Stomach (tissue), 9 donors: ENCODE measurements around the gene SCRT2. TPM values are rescaled to one million over a fixed set of nuclear protein-coding genes. Genes with fewer than 3 reads are reported as not detected.

Source experiments
- DNase-seq, 2 donors: peaks; one replicate each; pipeline versions ENCODE4 v3.0.0 to v3.0.0-alpha.2; 2013 to 2019
- H3K27ac ChIP-seq, 5 donors: fragments of 200-600 bp in 4 of 5; sonication (generic) in 4 of 5; one replicate each; pipeline ENCODE4 v1.5.1; 2013 to 2019; ENCODE audit warnings: mild to moderate bottlenecking in 1 of 5, moderate library complexity in 1 of 5
- H3K27me3 ChIP-seq, 3 donors: fragments of 200-600 bp; sonication (generic); one replicate each; pipeline ENCODE4 v1.5.1; 2017 to 2019; ENCODE audit warnings: mixed run types in 1 of 3
- H3K36me3 ChIP-seq, 4 donors: fragments of 200-600 bp; sonication (generic); 1 replicate in 3 of 4; 2 replicates in 1 of 4; pipeline ENCODE4 v1.5.1; 2016 to 2019
- H3K4me1 ChIP-seq, 4 donors: fragments of 200-600 bp; sonication (generic); one replicate each; pipeline ENCODE4 v1.5.1; 2016 to 2019
- H3K4me3 ChIP-seq, 4 donors: fragments of 200-600 bp; sonication (generic) in 3 of 4; one replicate each; pipeline ENCODE4 v1.5.1; 2016 to 2019; ENCODE audit warnings: mild to moderate bottlenecking in 1 of 4
- H3K9me3 ChIP-seq, 4 donors: fragments of 200-600 bp; sonication (generic); one replicate each; pipeline ENCODE4 v1.5.1; 2016 to 2019
- EP300 ChIP-seq: sonication (generic); formaldehyde crosslinking; IDR thresholded peaks from one replicate; pipeline ENCODE4 v1.6.1; 2017; ENCODE audit warnings: antibody characterized with exemption
- POLR2A ChIP-seq, 4 donors: fragments of 450-650 bp; IDR thresholded peaks; one replicate each; pipeline ENCODE4 v1.6.1; 2016; ENCODE audit warnings: antibody characterized with exemption in 4 of 4, control low read depth in 2 of 4, mild to moderate bottlenecking in 1 of 4, moderate library complexity in 1 of 4
- POLR2AphosphoS5 ChIP-seq, 3 donors: sonication (generic); formaldehyde crosslinking; IDR thresholded peaks; one replicate each; pipeline ENCODE4 v1.6.1; 2016; ENCODE audit warnings: antibody characterized with exemption in 3 of 3
- WGBS, 5 donors: extraction: QIAGEN DNeasy Blood & Tissue Kit in 3 of 5; methylation state at CpG; one replicate each; pipeline versions ENCODE4 v1.1.5 to v1.1.7; 2013 to 2018; 5-methylcytosine and 5-hydroxymethylcytosine counted together
- intact Hi-C: fragments of 100-400 bp; cut with DNase I; formaldehyde crosslinking; loops from one replicate; pipeline ENCODE4 v1.15.1; 2023; ENCODE audit warnings: low total_unique reads
- polyA plus RNA-seq, 3 donors: library from polyadenylated mRNA; stranded (reverse); fragments of 200-250 nt; gene quantifications; one replicate each; pipeline ENCODE4 v1.2.3, GENCODE V29; 2013
- total RNA-seq, 5 donors: library from RNA; depleted of rRNA; stranded (reverse); fragments of >200 nt; gene quantifications; one replicate each; pipeline versions ENCODE4 v1.1.0 to v1.2.3, GENCODE V29; 2014 to 2016
- TF ChIP-seq, protein P1 (sequence below), 7 experiments: fragments of 450-650 bp in 4 of 7; fragments of 200-600 bp in 3 of 7; sonication (generic) in 3 of 7; IDR thresholded peaks; one replicate each; pipeline ENCODE4 v1.5.1; 2016 to 2019; ENCODE audit warnings: antibody characterized with exemption in 7 of 7, control low read depth in 2 of 7, mild to moderate bottlenecking in 1 of 7
- donor health status: healthy with polysubstance abuse.
- donor health status: Bipolar disorder and iron deficiency.
- donor health status: healthy.

Gene SCRT2
- total and polyA plus RNA-seq, 8 donors, result not detected

DNA sequence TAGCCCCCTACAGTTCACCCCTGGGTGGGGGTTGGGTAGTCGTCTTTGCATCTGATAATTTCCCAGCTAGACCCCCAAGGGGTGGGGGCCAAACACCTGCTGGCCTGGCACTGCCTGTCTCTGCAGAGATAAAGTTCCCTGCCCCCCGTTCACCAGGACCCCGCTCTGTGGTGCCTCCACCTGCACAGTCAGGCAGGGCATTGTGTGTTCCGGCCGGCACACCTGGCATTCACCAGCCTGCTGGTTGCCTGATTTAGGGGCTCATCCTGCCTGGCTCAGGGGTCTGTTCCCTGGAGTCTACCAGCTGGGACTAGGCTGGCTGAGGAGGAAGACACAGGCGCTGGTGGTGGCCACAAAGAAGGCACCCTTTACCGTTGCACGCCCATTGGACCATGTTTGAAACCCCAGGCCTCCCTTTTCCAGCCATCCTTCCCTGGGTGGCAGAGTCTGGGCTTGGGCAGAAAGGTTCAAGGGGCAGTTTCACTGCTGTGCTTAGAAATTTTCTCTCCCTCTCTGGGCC is 30.8 kb upstream of the SCRT2 start:
- Histone ChIP-seq H3K4me1 (peaks cover 0 to 13% (median 10%) of the 10 kb centered on the region in 4 donors), H3K27me3 (peaks cover 0 to 65% (median 28%) of the 10 kb centered on the region in 3 donors), H3K4me3 (no peak overlapping the region), H3K27ac (no peak overlapping the region), H3K36me3 (no peaks in the 10 kb centered on the region), H3K9me3 (peaks cover 0 to 9% (median 0%) of the 10 kb centered on the region in 4 donors)
- TF ChIP-seq POLR2AphosphoS5 (IDR thresholded peaks at IDR 0.05), result no peak
- TF ChIP-seq POLR2A (IDR thresholded peaks at IDR 0.05), result no peak
- TF ChIP-seq, protein P1, sequence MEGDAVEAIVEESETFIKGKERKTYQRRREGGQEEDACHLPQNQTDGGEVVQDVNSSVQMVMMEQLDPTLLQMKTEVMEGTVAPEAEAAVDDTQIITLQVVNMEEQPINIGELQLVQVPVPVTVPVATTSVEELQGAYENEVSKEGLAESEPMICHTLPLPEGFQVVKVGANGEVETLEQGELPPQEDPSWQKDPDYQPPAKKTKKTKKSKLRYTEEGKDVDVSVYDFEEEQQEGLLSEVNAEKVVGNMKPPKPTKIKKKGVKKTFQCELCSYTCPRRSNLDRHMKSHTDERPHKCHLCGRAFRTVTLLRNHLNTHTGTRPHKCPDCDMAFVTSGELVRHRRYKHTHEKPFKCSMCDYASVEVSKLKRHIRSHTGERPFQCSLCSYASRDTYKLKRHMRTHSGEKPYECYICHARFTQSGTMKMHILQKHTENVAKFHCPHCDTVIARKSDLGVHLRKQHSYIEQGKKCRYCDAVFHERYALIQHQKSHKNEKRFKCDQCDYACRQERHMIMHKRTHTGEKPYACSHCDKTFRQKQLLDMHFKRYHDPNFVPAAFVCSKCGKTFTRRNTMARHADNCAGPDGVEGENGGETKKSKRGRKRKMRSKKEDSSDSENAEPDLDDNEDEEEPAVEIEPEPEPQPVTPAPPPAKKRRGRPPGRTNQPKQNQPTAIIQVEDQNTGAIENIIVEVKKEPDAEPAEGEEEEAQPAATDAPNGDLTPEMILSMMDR (IDR thresholded peaks at IDR 0.05), result no peak
- no peak for TF ChIP-seq EP300
- intact Hi-C loops, result no loop called here
- no peak for DNase-seq
- 72 to 81% (median 77%) methylated on average over 8 of the region's 8 CpGs for WGBS, 5 donors

GRCh38 chr20:704726-705125 is 29.1 kb upstream of the SCRT2 start:
- H3K27me3 ChIP-seq, result peaks cover 0 to 52% (median 11%) of the 10 kb centered on the region in 3 donors
- WGBS, 5 donors, result 77 to 90% (median 84%) methylated on average over 4 of the region's 4 CpGs
- no peak overlapping the region for H3K4me3 ChIP-seq
- intact Hi-C loops, result no loop called here
- H3K27ac ChIP-seq, result no peak overlapping the region
- H3K9me3 ChIP-seq, result peaks cover 0 to 9% (median 0%) of the 10 kb centered on the region in 4 donors
- TF ChIP-seq POLR2A (IDR thresholded peaks at IDR 0.05) (no peak), POLR2AphosphoS5 (IDR thresholded peaks at IDR 0.05) (no peak), EP300 (no peak)
- TF ChIP-seq, protein P1 (IDR thresholded peaks at IDR 0.05), result no peak
- no peaks in the 10 kb centered on the region for H3K36me3 ChIP-seq
- DNase-seq, result no peak
- H3K4me1 ChIP-seq, result peaks cover 0 to 5% (median 4%) of the 10 kb centered on the region in 4 donors

GRCh38 chr20:703426-703825 is 27.8 kb upstream of the SCRT2 start:
- Histone ChIP-seq H3K9me3 (no peaks in the 10 kb centered on the region), H3K27me3 (peaks cover 0 to 46% (median 0%) of the 10 kb centered on the region in 3 donors), H3K36me3 (no peaks in the 10 kb centered on the region), H3K4me1 (no peaks in the 10 kb centered on the region), H3K27ac (no peak overlapping the region), H3K4me3 (no peak overlapping the region)
- TF ChIP-seq, protein P1 (IDR thresholded peaks at IDR 0.05), result no peak
- TF ChIP-seq POLR2AphosphoS5 (IDR thresholded peaks at IDR 0.05), result no peak
- TF ChIP-seq EP300, result no peak
- TF ChIP-seq POLR2A (IDR thresholded peaks at IDR 0.05), result no peak
- no peak for DNase-seq
- 64 to 82% (median 80%) methylated on average over 8 of the region's 8 CpGs for WGBS, 5 donors
- intact Hi-C loops, result no loop called here

GRCh38 chr20:703006-703405 is 27.4 kb upstream of the SCRT2 start:
- TF ChIP-seq POLR2AphosphoS5 (IDR thresholded peaks at IDR 0.05) (no peak), EP300 (no peak), POLR2A (IDR thresholded peaks at IDR 0.05) (no peak)
- TF ChIP-seq, protein P1 (IDR thresholded peaks at IDR 0.05), result no peak
- H3K36me3 ChIP-seq, result no peaks in the 10 kb centered on the region
- 57 to 63% (median 59%) methylated on average over 2 of the region's 2 CpGs for WGBS, 5 donors

More at GRCh38 chr20:703006-703405, 27.4 kb upstream of the SCRT2 start:
- DNase-seq, result no peak
- peaks cover 0 to 44% (median 0%) of the 10 kb centered on the region in 3 donors for H3K27me3 ChIP-seq
- intact Hi-C loops, result no loop called here
- no peaks in the 10 kb centered on the region for H3K4me1 ChIP-seq
- H3K27ac ChIP-seq, result no peak overlapping the region
- H3K9me3 ChIP-seq, result no peaks in the 10 kb centered on the region
- H3K4me3 ChIP-seq, result no peak overlapping the region
